Caco-2 (cell line): Measurements from ENCODE around the gene UNC5B. TPM values are rescaled to one million over a fixed set of nuclear protein-coding genes. Genes with fewer than 3 reads are reported as not detected.

ENCODE experiments used
- BruUV-seq: library from RNA; stranded (reverse); fragments of 400-500 nt; replicated peaks from 2 replicates; lab custom pipeline; 2021; lab: Mats Ljungman, UMichigan
- CTCF ChIA-PET: fragments of 300-600 bp; sonication (Branson Sonifier 250); formaldehyde crosslinking; loops from one replicate; lab custom pipeline; 2022; ENCODE audit warnings: antibody characterized with exemption; lab: Charles Lee
- POLR2A ChIA-PET: fragments of 300-600 bp; sonication (Branson Sonifier 250); formaldehyde crosslinking; loops from one replicate; lab custom pipeline; 2022; ENCODE audit warnings: antibody characterized with exemption; lab: Charles Lee
- DNase-seq, 2 experiments: peaks; one replicate each; pipeline versions ENCODE4 v3.0.0 to v3.0.0-alpha.2; 2020 to 2022
- H3K27me3 ChIP-seq: replicated peaks from 2 replicates; pipeline ENCODE4 v1.6.0; 2011; ENCODE audit warnings: low read length; ENCODE audit not compliant: control insufficient read depth, insufficient read depth
- H3K36me3 ChIP-seq: 2 replicates; pipeline ENCODE4 v1.5.1; 2011; ENCODE audit warnings: low read length; ENCODE audit not compliant: control insufficient read depth, insufficient read depth
- H3K4me1 ChIP-seq: fragments of 250-450 bp; sonication (Bioruptor Pico); 2 replicates; pipeline ENCODE4 v1.5.1; 2020; ENCODE audit warnings: mild to moderate bottlenecking
- H3K4me3 ChIP-seq: 2 replicates; pipeline ENCODE4 v1.5.1; 2011; ENCODE audit warnings: low read depth, mild to moderate bottlenecking, control low read depth, low read length
- H3K9me3 ChIP-seq: fragments of 250-450 bp; sonication (Bioruptor Pico); 2 replicates; pipeline ENCODE4 v1.5.1; 2020; ENCODE audit warnings: mild to moderate bottlenecking, moderate library complexity
- H3K27ac Mint-ChIP-seq: one replicate; pipeline ENCODE4 v1.8.0; 2022; ENCODE audit warnings: mixed read lengths; ENCODE audit not compliant: unreplicated experiment
- H3K27me3 Mint-ChIP-seq: one replicate; pipeline ENCODE4 v1.8.0; 2022; ENCODE audit warnings: mixed read lengths; ENCODE audit not compliant: insufficient read depth, unreplicated experiment
- H3K36me3 Mint-ChIP-seq: one replicate; pipeline ENCODE4 v1.8.0; 2022; ENCODE audit warnings: mild to moderate bottlenecking, mixed read lengths; ENCODE audit not compliant: insufficient read depth, unreplicated experiment
- H3K4me1 Mint-ChIP-seq: one replicate; pipeline ENCODE4 v1.8.0; 2022; ENCODE audit warnings: low read depth, mixed read lengths; ENCODE audit not compliant: unreplicated experiment
- H3K4me3 Mint-ChIP-seq: one replicate; pipeline ENCODE4 v1.8.0; 2022; ENCODE audit warnings: mild to moderate bottlenecking, moderate library complexity, mixed read lengths; ENCODE audit not compliant: unreplicated experiment
- H3K9me3 Mint-ChIP-seq: one replicate; pipeline ENCODE4 v1.8.0; 2022; ENCODE audit warnings: mixed read lengths; ENCODE audit not compliant: unreplicated experiment
- intact Hi-C: fragments of 100-400 bp; cut with micrococcal nuclease; formaldehyde crosslinking; loops from one replicate; pipeline ENCODE4 v1.10.0; 2022; ENCODE audit not compliant: unreplicated experiment
- total RNA-seq: library from RNA; stranded (reverse); gene quantifications from 2 replicates; pipeline ENCODE4 v1.2.3, GENCODE V29; 2022
- TF ChIP-seq, protein P1 (sequence below), 2 experiments: fragments of 200-600 bp in 1 of 2; IDR thresholded peaks; 1 replicate in 1 of 2; 2 replicates in 1 of 2; pipeline versions ENCODE4 v1.5.1 to v1.8.0; 2011 to 2022; ENCODE audit warnings: antibody characterized with exemption in 1 of 2, control low read depth in 1 of 2, inconsistent platforms in 1 of 2, low read depth in 1 of 2, low read length in 1 of 2, mild to moderate bottlenecking in 1 of 2, moderate library complexity in 1 of 2; ENCODE audit not compliant: insufficient read depth in 1 of 2, severe bottlenecking in 1 of 2, unreplicated experiment in 1 of 2

The UNC5B gene
- total RNA-seq, 1 experiment from 2014 or later = 22.4 TPM

DNA sequence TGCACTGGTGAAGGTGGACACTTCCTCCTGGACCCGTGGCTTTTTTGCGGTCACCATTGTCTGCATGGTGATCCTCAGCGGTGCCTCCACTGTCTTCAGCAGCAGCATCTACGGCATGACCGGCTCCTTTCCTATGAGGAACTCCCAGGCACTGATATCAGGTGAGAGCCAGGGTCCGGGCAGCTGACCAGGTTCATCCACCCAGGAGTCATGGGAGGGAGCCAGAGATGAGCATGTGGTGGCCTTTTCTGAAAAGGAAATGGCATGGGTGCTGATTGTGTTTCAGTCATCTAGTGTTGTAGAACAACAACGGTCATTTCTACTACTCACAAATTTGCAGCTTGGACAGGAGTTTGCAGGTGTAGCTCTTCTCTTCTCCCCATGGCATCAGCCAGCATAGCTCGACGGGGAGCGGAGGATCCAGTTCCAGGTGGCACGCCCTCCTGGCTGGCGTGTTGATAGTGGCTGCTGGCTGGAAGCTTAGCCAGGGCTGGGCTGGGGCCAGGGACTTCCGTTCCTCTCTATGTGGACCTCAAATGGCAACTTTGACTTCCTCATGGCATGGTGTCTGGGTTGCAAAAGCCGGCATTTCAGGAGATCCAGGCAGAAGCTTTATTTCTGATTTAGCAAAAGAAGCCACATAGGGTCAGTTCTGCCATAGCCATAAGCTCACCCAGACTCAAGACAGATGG, 139.4 kb downstream of the UNC5B start:
- Mint-ChIP-seq H3K27ac (no peak overlapping the region), H3K36me3 (no peaks in the 10 kb centered on the region), H3K9me3 (no peaks in the 10 kb centered on the region), H3K4me3 (no peak overlapping the region), H3K4me1 (peaks cover 18% of the 10 kb centered on the region), H3K27me3 (no peaks in the 10 kb centered on the region)
- Histone ChIP-seq H3K27me3 (no peaks in the 10 kb centered on the region), H3K4me3 (no peak overlapping the region), H3K36me3 (no peaks in the 10 kb centered on the region), H3K4me1 (peaks cover 27% of the 10 kb centered on the region), H3K9me3 (no peaks in the 10 kb centered on the region)
- intact Hi-C loops = no loop called here
- DNase-seq = no peak
- TF ChIP-seq, protein P1, sequence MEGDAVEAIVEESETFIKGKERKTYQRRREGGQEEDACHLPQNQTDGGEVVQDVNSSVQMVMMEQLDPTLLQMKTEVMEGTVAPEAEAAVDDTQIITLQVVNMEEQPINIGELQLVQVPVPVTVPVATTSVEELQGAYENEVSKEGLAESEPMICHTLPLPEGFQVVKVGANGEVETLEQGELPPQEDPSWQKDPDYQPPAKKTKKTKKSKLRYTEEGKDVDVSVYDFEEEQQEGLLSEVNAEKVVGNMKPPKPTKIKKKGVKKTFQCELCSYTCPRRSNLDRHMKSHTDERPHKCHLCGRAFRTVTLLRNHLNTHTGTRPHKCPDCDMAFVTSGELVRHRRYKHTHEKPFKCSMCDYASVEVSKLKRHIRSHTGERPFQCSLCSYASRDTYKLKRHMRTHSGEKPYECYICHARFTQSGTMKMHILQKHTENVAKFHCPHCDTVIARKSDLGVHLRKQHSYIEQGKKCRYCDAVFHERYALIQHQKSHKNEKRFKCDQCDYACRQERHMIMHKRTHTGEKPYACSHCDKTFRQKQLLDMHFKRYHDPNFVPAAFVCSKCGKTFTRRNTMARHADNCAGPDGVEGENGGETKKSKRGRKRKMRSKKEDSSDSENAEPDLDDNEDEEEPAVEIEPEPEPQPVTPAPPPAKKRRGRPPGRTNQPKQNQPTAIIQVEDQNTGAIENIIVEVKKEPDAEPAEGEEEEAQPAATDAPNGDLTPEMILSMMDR (IDR thresholded peaks at IDR 0.05; ENCODE audit: insufficient read depth in 1 of 2, low read depth in 1 of 2, low read length in 1 of 2, severe bottlenecking in 1 of 2, unreplicated experiment in 1 of 2) = no peak
- BruUV-seq = no TSS peak
- CTCF ChIA-PET = interaction anchor here (0.6 to 1.2 kb wide), 2 partner anchors 25 to 224 kb away, joined by 3 to 5 read pairs; no protein-coding TSS in a partner anchor
- POLR2A ChIA-PET = no interaction called here

Other genes starting within 250 kb of the UNC5B start
- gene SLC29A3, start 106.7 kb downstream of the UNC5B start, total RNA-seq = 18.3 and 20.7 TPM in 2 replicates
- gene CDH23, start 184.3 kb downstream of the UNC5B start, total RNA-seq = 0.34 and 1.0 TPM in 2 replicates